ENCODE results near the gene PRKAB2.

Gene PRKAB2

GRCh38 chr1:147177611-147178380 is 5.5 kb upstream of the PRKAB2 start:
- no peak for TF ChIP-seq CTCF (IDR thresholded peaks at IDR 0.05; ENCODE audit: borderline replicate concordance, insufficient read depth, low read depth, low read length)

GRCh38 chr1:147171399-147172167 is 687 bp downstream of the PRKAB2 start:
- no peak for TF ChIP-seq CTCF (IDR thresholded peaks at IDR 0.05; ENCODE audit: borderline replicate concordance, insufficient read depth, low read depth, low read length)
- H3K4me3 ChIP-seq (ENCODE audit: low read depth, low read length) = peak overlapping the region; percentile 98

More at GRCh38 chr1:147177611-147178380, 5.5 kb upstream of the PRKAB2 start:
- H3K4me3 ChIP-seq (ENCODE audit: low read depth, low read length) = no peak overlapping the region

- no peak overlapping the region for H3K4me3 ChIP-seq (ENCODE audit: low read depth, low read length)
- TF ChIP-seq CTCF (IDR thresholded peaks at IDR 0.05; ENCODE audit: borderline replicate concordance, insufficient read depth, low read depth, low read length) = no peak
Measured at GRCh38 chr1:147169840-147170674, 2.2 kb downstream of the PRKAB2 start.

- H3K4me3 ChIP-seq (ENCODE audit: low read depth, low read length) = no peak overlapping the region
- TF ChIP-seq CTCF (IDR thresholded peaks at IDR 0.05; ENCODE audit: borderline replicate concordance, insufficient read depth, low read depth, low read length) = no peak
Measured at GRCh38 chr1:147169171-147169570, 3.1 kb downstream of the PRKAB2 start.

GRCh38 chr1:147168626-147169058 is 3.6 kb downstream of the PRKAB2 start:
- no peak overlapping the region for H3K4me3 ChIP-seq (ENCODE audit: low read depth, low read length)
- TF ChIP-seq CTCF (IDR thresholded peaks at IDR 0.05; ENCODE audit: borderline replicate concordance, insufficient read depth, low read depth, low read length) = no peak

GRCh38 chr1:147167365-147167764 is 4.9 kb downstream of the PRKAB2 start:
- TF ChIP-seq CTCF (IDR thresholded peaks at IDR 0.05; ENCODE audit: borderline replicate concordance, insufficient read depth, low read depth, low read length) = no peak
- no peak overlapping the region for H3K4me3 ChIP-seq (ENCODE audit: low read depth, low read length)
